Spleen (tissue), 11 donors: ENCODE results near the gene EPS8. TPM values are rescaled to one million over a fixed set of nuclear protein-coding genes. Genes with fewer than 3 reads are reported as not detected.

ENCODE experiments used
- DNase-seq: peaks from one replicate; pipeline ENCODE4 v3.0.0-alpha.2; 2020
- H3K27ac ChIP-seq, 8 donors: fragments of 200-600 bp; sonication (generic) in 7 of 8; 1 replicate in 4 of 8; 2 replicates in 4 of 8; pipeline versions ENCODE4 v1.5.0 to v1.8.0; 2016 to 2021; ENCODE audit warnings: inconsistent platforms in 4 of 8, mild to moderate bottlenecking in 4 of 8, moderate library complexity in 1 of 8
- H3K27me3 ChIP-seq, 7 donors: fragments of 200-600 bp; sonication (generic) in 6 of 7; replicated peaks in 1 of 7; 1 replicate in 4 of 7; 2 replicates in 3 of 7; pipeline versions ENCODE4 v1.5.0 to v1.8.0; 2016 to 2021; ENCODE audit warnings: inconsistent platforms in 3 of 7, mild to moderate bottlenecking in 1 of 7
- H3K36me3 ChIP-seq, 6 donors: fragments of 200-600 bp; sonication (generic) in 5 of 6; 1 replicate in 4 of 6; 2 replicates in 2 of 6; pipeline versions ENCODE4 v1.5.0 to v1.8.0; 2016 to 2021; ENCODE audit warnings: inconsistent platforms in 2 of 6
- H3K4me1 ChIP-seq, 6 donors: fragments of 200-600 bp; sonication (generic) in 5 of 6; 1 replicate in 3 of 6; 2 replicates in 3 of 6; pipeline versions ENCODE4 v1.5.0 to v1.8.0; 2016 to 2021; ENCODE audit warnings: inconsistent platforms in 3 of 6
- H3K4me3 ChIP-seq, 8 donors: fragments of 200-600 bp; sonication (generic) in 7 of 8; 1 replicate in 4 of 8; 2 replicates in 4 of 8; pipeline versions ENCODE4 v1.5.0 to v1.8.0; 2016 to 2021; ENCODE audit warnings: inconsistent platforms in 4 of 8, mild to moderate bottlenecking in 4 of 8, moderate library complexity in 2 of 8
- H3K9me3 ChIP-seq, 8 donors: fragments of 200-600 bp; sonication (generic) in 7 of 8; 1 replicate in 4 of 8; 2 replicates in 4 of 8; pipeline versions ENCODE4 v1.5.0 to v1.8.0; 2016 to 2021; ENCODE audit warnings: inconsistent platforms in 4 of 8
- CTCF ChIP-seq, 11 experiments: fragments of 200-600 bp in 7 of 11; fragments of 450-650 bp in 4 of 11; sonication (generic) in 4 of 11; IDR thresholded peaks in 8 of 11; conservative IDR thresholded peaks in 3 of 11; 1 replicate in 7 of 11; 2 replicates in 4 of 11; pipeline versions ENCODE4 v1.4.0 to v1.8.0; 2016 to 2021; ENCODE audit warnings: antibody characterized with exemption in 11 of 11, inconsistent platforms in 4 of 11, mild to moderate bottlenecking in 1 of 11
- POLR2A ChIP-seq, 3 donors: fragments of 450-650 bp; IDR thresholded peaks; one replicate each; pipeline ENCODE4 v1.5.1; 2017; ENCODE audit warnings: antibody characterized with exemption in 3 of 3, mild to moderate bottlenecking in 1 of 3
- POLR2AphosphoS5 ChIP-seq, 3 donors: sonication (generic); formaldehyde crosslinking; IDR thresholded peaks; one replicate each; pipeline ENCODE4 v1.5.1; 2017; ENCODE audit warnings: antibody characterized with exemption in 3 of 3
- WGBS, 5 donors: extraction: QIAGEN DNeasy Blood & Tissue Kit in 3 of 5; methylation state at CpG; one replicate each; pipeline versions ENCODE4 v1.1.5 to v1.1.7; 2013 to 2018; 5-methylcytosine and 5-hydroxymethylcytosine counted together
- intact Hi-C: fragments of 100-400 bp; cut with DNase I; formaldehyde crosslinking; loops from one replicate; pipeline ENCODE4 v1.15.0; 2023; ENCODE audit warnings: low total_unique reads
- polyA plus RNA-seq, 3 donors: library from polyadenylated mRNA; stranded (reverse); fragments of 200-250 nt; gene quantifications; one replicate each; pipeline ENCODE4 v1.2.1, GENCODE V29; 2013
- total RNA-seq, 7 donors: library from RNA; depleted of rRNA in 3 of 7; stranded (reverse); fragments of >200 nt in 3 of 7; fragmentation: NEBNext Ultra II Directional in 4 of 7; extraction: Animal tissue kit (Norgen Biotek cat#: 25700) in 4 of 7; gene quantifications; one replicate each; pipeline versions ENCODE4 v1.1.0 to v1.2.1, GENCODE V29; 2016 to 2021
- donor health status: healthy with polysubstance abuse.
- donor health status: DM: no; HTN: no; CAD: no; lungs with moderate emphysema.
- donor health status: DM: no; HTN: no; CAD: no.
- donor health status: Bipolar disorder and iron deficiency.
- donor health status: healthy.
- donor health status: DM: no; HTN: no; CAD: no.
- donor health status: DM: yes; HTN: yes; CAD: no.

The EPS8 gene
- total and polyA plus RNA-seq, 10 donors = 4.6 to 90.5 (median 30.9) TPM

DNA sequence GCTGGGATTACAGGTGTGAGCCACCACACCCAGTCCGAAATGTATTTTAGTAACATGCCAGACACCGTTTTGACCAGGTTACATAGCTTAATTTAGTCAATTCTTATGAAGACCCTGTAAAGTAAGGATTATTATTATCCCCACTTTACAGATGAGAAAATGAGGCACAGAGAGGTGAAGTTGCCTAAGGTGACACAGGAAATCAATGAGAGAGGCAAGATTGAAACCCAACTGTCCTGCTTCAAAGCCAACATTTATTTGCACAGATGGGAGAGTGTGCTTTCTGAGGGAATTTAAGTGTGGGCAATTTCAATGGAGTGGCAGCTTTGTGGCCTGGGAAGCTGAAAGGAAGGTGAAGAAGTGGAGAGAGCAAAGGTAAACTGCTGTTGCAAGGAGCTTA lies 19.1 kb upstream of the EPS8 start:
- intact Hi-C loops = no loop called here
- no peaks in the 10 kb centered on the region for H3K27me3 ChIP-seq
- no peaks in the 10 kb centered on the region for H3K4me1 ChIP-seq
- no peak for DNase-seq
- no peaks in the 10 kb centered on the region for H3K9me3 ChIP-seq
- TF ChIP-seq POLR2AphosphoS5 (IDR thresholded peaks at IDR 0.05) (no peak), POLR2A (IDR thresholded peaks at IDR 0.05) (no peak), CTCF (IDR thresholded peaks at IDR 0.05 in 8 of 11, conservative IDR thresholded peaks at IDR 0.05 in 3 of 11) (no peak)
- H3K27ac ChIP-seq = no peak overlapping the region
- no peak overlapping the region for H3K4me3 ChIP-seq
- WGBS, 5 donors = 65 to 95% (median 85%) methylated on average over 2 of the region's 2 CpGs
- no peaks in the 10 kb centered on the region for H3K36me3 ChIP-seq

DNA sequence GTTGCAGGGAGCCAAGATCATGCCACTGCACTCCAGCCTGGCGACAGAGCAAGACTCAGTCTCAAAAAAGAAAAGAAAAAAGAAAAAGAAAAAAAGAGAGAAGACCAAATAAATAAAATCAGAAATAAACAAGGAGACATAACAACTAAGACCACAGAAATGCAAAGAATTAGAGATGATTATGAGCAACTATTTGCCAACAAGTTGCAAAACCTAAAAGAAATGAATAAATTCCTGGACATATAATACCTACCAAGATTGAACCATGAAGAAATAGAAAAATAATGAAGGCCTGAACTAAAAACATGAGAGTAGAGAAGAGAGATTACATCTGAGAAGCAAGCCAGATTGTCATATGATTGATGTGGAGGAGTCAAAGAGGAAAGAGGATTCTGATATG lies 17.6 kb upstream of the EPS8 start:
- Histone ChIP-seq H3K27ac (no peak overlapping the region), H3K9me3 (no peaks in the 10 kb centered on the region), H3K4me3 (no peak overlapping the region), H3K4me1 (no peaks in the 10 kb centered on the region), H3K36me3 (no peaks in the 10 kb centered on the region), H3K27me3 (no peaks in the 10 kb centered on the region)
- no peak for DNase-seq
- intact Hi-C loops = no loop called here
- WGBS, 5 donors = 86 to 100% (median 94%) methylated on average over 1 of the region's 1 CpG
- TF ChIP-seq POLR2AphosphoS5 (IDR thresholded peaks at IDR 0.05) (no peak), CTCF (IDR thresholded peaks at IDR 0.05 in 8 of 11, conservative IDR thresholded peaks at IDR 0.05 in 3 of 11) (no peak), POLR2A (IDR thresholded peaks at IDR 0.05) (no peak)

DNA sequence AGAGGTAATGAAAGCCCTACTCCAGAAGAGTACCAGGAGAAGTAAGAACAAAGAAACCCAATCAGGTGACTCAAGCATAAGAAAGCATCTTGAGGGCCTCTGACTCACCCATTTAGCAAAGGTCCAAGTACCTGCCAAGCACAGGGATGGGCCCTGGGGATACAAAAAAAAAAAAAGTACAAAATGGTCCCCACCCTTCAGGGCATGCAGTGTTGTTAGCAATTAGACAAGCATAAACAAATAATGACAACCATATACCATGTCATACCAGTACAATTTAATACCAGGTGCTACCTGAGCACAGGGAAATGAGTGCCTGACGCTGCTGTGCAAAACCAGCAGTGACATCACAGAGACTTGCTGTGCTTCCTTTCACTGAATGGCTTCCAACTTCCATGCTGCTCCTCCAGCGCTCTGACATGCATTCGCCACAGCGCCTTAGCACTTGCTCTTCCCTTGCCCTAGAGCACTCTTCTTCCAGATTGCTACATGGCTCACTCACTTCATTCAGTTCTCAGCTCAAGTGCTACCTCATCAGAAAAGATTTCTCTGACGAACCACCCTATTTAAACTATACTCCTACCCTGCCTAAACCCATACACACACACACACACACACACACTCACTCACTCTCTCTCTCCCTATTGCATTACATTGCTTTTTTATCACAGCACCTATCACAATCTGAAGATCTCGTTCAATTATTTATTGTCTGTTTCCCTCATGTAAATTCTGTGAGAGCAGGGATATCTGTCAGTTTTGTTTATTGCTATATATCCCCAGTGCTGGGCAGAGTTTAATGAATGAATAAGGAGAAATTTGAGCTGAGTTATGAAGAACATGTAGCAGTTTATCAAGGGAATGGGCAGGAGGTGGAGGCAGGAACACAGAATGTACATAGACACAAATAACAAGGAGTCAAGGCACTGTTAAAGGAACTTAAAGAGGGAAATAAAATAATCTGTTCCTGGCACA lies 12.9 kb upstream of the EPS8 start:
- TF ChIP-seq POLR2A (IDR thresholded peaks at IDR 0.05) (no peak), POLR2AphosphoS5 (IDR thresholded peaks at IDR 0.05) (no peak), CTCF (IDR thresholded peaks at IDR 0.05 in 8 of 11, conservative IDR thresholded peaks at IDR 0.05 in 3 of 11) (no peak)
- DNase-seq = no peak

GRCh38 chr12:15800278-15800677 lies 11.1 kb upstream of the EPS8 start:
- Histone ChIP-seq H3K27me3 (peaks cover 0 to 18% (median 0%) of the 10 kb centered on the region in 7 donors), H3K4me1 (no peaks in the 10 kb centered on the region), H3K9me3 (no peaks in the 10 kb centered on the region), H3K4me3 (no peak overlapping the region), H3K36me3 (no peaks in the 10 kb centered on the region), H3K27ac (no peak overlapping the region)
- 44 to 56% (median 48%) methylated on average over 3 of the region's 3 CpGs for WGBS, 5 donors
- no peak for TF ChIP-seq POLR2AphosphoS5 (IDR thresholded peaks at IDR 0.05)
- no peak for TF ChIP-seq POLR2A (IDR thresholded peaks at IDR 0.05)
- no peak for TF ChIP-seq CTCF (IDR thresholded peaks at IDR 0.05 in 8 of 11, conservative IDR thresholded peaks at IDR 0.05 in 3 of 11)
- intact Hi-C loops = no loop called here
- DNase-seq = no peak

More for the DNA sequence above, 12.9 kb upstream of the EPS8 start:
- intact Hi-C loops = no loop called here
- Histone ChIP-seq H3K27ac (no peak overlapping the region), H3K9me3 (no peaks in the 10 kb centered on the region), H3K4me3 (no peak overlapping the region), H3K4me1 (no peaks in the 10 kb centered on the region), H3K36me3 (no peaks in the 10 kb centered on the region), H3K27me3 (peaks cover 0 to 14% (median 0%) of the 10 kb centered on the region in 7 donors)
- WGBS, 5 donors = 90 to 95% (median 92%) methylated on average over 6 of the region's 6 CpGs
